GM19023 (cell line): ENCODE data around the gene FAM186B.
"Not testable (repeated sequence)": the region's sequence is repeated elsewhere in the genome, so short reads cannot be mapped to it uniquely, and the experiment has no call there.

Experiments used
- ATAC-seq: cut with Tn5 transposase; IDR thresholded peaks from one replicate; pipeline ENCODE4 v1.9.1; 2021; ENCODE audit warnings: mild to moderate bottlenecking, moderate library complexity; ENCODE audit not compliant: unreplicated experiment

Gene FAM186B

GRCh38 chr12:49635036-49635435 lies 29.6 kb upstream of the FAM186B start:
- no peak for ATAC-seq

GRCh38 chr12:49633703-49634345 lies 28.4 kb upstream of the FAM186B start:
- no peak for ATAC-seq

- no peak for ATAC-seq
These were observed 27.7 kb upstream of the FAM186B start for GRCh38 chr12:49632986-49633702.

GRCh38 chr12:49632401-49632800 lies 27.0 kb upstream of the FAM186B start:
- no peak for ATAC-seq

GRCh38 chr12:49631336-49631907 lies 26.0 kb upstream of the FAM186B start:
- no peak for ATAC-seq

GRCh38 chr12:49627752-49628360 lies 22.4 kb upstream of the FAM186B start:
- ATAC-seq, result no peak

- ATAC-seq, result no peak
These were observed 21.4 kb upstream of the FAM186B start for GRCh38 chr12:49626836-49627235.

GRCh38 chr12:49626169-49626835 lies 20.9 kb upstream of the FAM186B start:
- ATAC-seq, result no peak

GRCh38 chr12:49624921-49625577 lies 19.6 kb upstream of the FAM186B start:
- ATAC-seq, result no peak

- peak; percentile 81 for ATAC-seq
These were observed 17.9 kb upstream of the FAM186B start, which contains the start of gene PRPF40B for GRCh38 chr12:49623142-49623904. TSS of gene PRPF40B (plus strand) at chr12:49623561. CDS start at chr12:49623591, 30 bp downstream.

GRCh38 chr12:49622501-49623141 lies 17.2 kb upstream of the FAM186B start:
- ATAC-seq, result peak; percentile 33

GRCh38 chr12:49621651-49622500 lies 16.4 kb upstream of the FAM186B start:
- ATAC-seq, result no peak

GRCh38 chr12:49619286-49619685 lies 13.8 kb upstream of the FAM186B start:
- no peak for ATAC-seq

GRCh38 chr12:49618576-49618975 lies 13.1 kb upstream of the FAM186B start:
- ATAC-seq, result no peak

- ATAC-seq, result no peak
These were observed 11.2 kb upstream of the FAM186B start for GRCh38 chr12:49616533-49617219.

- no peak for ATAC-seq
These were observed 10.3 kb upstream of the FAM186B start for GRCh38 chr12:49615725-49616124.

GRCh38 chr12:49612210-49612609 lies 6.8 kb upstream of the FAM186B start:
- ATAC-seq, result no peak

GRCh38 chr12:49610785-49611184 lies 5.3 kb upstream of the FAM186B start:
- not testable (repeated sequence) for ATAC-seq
